ENCODE data around the gene THOC6.

DNA sequence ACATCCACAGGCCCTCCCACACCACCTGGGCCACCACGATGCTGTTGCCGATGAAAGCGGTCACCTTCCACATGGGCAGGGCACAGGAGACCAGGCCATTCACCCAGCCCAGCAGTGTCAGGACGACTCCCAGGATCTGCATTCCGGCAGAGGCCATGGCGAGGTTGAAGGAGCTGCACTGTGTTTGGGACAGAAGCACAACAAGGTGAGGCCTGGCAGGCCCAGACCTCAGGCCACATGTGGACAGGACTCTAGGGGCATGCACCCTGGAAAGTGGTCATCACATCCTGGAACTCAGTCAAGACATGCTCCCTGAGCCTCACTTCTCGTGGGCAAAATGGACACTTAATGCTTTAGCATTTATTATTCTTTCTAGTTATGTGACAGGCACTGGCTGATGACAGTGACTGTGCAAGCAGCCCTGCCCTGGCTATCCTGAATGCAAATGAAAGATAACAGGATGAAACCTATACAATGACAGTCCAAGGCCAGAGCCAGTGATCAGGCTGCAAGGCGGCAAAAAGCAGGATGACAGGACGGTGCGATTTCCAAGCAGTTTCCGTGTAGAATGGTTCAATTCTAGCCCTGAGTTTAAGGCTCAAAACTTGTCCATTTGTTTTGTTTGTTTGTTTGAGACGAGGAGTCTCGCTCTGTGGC, 7.8 kb upstream of the THOC6 start:
- TF ChIP-seq, protein P1, sequence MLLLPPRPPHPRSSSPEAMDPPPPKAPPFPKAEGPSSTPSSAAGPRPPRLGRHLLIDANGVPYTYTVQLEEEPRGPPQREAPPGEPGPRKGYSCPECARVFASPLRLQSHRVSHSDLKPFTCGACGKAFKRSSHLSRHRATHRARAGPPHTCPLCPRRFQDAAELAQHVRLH (tag by site-specific recombination; IDR thresholded peaks at IDR 0.05): no peak
- TF ChIP-seq, protein P2, sequence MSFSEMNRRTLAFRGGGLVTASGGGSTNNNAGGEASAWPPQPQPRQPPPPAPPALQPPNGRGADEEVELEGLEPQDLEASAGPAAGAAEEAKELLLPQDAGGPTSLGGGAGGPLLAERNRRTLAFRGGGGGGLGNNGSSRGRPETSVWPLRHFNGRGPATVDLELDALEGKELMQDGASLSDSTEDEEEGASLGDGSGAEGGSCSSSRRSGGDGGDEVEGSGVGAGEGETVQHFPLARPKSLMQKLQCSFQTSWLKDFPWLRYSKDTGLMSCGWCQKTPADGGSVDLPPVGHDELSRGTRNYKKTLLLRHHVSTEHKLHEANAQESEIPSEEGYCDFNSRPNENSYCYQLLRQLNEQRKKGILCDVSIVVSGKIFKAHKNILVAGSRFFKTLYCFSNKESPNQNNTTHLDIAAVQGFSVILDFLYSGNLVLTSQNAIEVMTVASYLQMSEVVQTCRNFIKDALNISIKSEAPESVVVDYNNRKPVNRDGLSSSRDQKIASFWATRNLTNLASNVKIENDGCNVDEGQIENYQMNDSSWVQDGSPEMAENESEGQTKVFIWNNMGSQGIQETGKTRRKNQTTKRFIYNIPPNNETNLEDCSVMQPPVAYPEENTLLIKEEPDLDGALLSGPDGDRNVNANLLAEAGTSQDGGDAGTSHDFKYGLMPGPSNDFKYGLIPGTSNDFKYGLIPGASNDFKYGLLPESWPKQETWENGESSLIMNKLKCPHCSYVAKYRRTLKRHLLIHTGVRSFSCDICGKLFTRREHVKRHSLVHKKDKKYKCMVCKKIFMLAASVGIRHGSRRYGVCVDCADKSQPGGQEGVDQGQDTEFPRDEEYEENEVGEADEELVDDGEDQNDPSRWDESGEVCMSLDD (tag by site-specific recombination; IDR thresholded peaks at IDR 0.05): no peak
- TF ChIP-seq ZBTB48 (tag by site-specific recombination; IDR thresholded peaks at IDR 0.05) (no peak), ZNF423 (tag by site-specific recombination; IDR thresholded peaks at IDR 0.05) (no peak), HOXC10 (CRISPR knock-in tag; IDR thresholded peaks at IDR 0.05) (no peak), ZFP41 (tag by site-specific recombination; IDR thresholded peaks at IDR 0.05; ENCODE audit: borderline replicate concordance) (no peak)
- TF ChIP-seq, protein P3, sequence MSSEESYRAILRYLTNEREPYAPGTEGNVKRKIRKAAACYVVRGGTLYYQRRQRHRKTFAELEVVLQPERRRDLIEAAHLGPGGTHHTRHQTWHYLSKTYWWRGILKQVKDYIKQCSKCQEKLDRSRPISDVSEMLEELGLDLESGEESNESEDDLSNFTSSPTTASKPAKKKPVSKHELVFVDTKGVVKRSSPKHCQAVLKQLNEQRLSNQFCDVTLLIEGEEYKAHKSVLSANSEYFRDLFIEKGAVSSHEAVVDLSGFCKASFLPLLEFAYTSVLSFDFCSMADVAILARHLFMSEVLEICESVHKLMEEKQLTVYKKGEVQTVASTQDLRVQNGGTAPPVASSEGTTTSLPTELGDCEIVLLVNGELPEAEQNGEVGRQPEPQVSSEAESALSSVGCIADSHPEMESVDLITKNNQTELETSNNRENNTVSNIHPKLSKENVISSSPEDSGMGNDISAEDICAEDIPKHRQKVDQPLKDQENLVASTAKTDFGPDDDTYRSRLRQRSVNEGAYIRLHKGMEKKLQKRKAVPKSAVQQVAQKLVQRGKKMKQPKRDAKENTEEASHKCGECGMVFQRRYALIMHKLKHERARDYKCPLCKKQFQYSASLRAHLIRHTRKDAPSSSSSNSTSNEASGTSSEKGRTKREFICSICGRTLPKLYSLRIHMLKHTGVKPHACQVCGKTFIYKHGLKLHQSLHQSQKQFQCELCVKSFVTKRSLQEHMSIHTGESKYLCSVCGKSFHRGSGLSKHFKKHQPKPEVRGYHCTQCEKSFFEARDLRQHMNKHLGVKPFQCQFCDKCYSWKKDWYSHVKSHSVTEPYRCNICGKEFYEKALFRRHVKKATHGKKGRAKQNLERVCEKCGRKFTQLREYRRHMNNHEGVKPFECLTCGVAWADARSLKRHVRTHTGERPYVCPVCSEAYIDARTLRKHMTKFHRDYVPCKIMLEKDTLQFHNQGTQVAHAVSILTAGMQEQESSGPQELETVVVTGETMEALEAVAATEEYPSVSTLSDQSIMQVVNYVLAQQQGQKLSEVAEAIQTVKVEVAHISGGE (tag by site-specific recombination; conservative IDR thresholded peaks at IDR 0.05; ENCODE audit: low read depth): no peak
- TF ChIP-seq, protein P4, sequence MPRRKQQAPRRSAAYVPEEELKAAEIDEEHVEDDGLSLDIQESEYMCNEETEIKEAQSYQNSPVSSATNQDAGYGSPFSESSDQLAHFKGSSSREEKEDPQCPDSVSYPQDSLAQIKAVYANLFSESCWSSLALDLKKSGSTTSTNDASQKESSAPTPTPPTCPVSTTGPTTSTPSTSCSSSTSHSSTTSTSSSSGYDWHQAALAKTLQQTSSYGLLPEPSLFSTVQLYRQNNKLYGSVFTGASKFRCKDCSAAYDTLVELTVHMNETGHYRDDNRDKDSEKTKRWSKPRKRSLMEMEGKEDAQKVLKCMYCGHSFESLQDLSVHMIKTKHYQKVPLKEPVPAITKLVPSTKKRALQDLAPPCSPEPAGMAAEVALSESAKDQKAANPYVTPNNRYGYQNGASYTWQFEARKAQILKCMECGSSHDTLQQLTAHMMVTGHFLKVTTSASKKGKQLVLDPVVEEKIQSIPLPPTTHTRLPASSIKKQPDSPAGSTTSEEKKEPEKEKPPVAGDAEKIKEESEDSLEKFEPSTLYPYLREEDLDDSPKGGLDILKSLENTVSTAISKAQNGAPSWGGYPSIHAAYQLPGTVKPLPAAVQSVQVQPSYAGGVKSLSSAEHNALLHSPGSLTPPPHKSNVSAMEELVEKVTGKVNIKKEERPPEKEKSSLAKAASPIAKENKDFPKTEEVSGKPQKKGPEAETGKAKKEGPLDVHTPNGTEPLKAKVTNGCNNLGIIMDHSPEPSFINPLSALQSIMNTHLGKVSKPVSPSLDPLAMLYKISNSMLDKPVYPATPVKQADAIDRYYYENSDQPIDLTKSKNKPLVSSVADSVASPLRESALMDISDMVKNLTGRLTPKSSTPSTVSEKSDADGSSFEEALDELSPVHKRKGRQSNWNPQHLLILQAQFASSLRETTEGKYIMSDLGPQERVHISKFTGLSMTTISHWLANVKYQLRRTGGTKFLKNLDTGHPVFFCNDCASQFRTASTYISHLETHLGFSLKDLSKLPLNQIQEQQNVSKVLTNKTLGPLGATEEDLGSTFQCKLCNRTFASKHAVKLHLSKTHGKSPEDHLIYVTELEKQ (tag by site-specific recombination; IDR thresholded peaks at IDR 0.05; ENCODE audit: borderline replicate concordance): no peak
- TF ChIP-seq, protein P5, sequence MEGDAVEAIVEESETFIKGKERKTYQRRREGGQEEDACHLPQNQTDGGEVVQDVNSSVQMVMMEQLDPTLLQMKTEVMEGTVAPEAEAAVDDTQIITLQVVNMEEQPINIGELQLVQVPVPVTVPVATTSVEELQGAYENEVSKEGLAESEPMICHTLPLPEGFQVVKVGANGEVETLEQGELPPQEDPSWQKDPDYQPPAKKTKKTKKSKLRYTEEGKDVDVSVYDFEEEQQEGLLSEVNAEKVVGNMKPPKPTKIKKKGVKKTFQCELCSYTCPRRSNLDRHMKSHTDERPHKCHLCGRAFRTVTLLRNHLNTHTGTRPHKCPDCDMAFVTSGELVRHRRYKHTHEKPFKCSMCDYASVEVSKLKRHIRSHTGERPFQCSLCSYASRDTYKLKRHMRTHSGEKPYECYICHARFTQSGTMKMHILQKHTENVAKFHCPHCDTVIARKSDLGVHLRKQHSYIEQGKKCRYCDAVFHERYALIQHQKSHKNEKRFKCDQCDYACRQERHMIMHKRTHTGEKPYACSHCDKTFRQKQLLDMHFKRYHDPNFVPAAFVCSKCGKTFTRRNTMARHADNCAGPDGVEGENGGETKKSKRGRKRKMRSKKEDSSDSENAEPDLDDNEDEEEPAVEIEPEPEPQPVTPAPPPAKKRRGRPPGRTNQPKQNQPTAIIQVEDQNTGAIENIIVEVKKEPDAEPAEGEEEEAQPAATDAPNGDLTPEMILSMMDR (tag by site-specific recombination; IDR thresholded peaks at IDR 0.05): no peak

Data from HEK293 (cell line).